ENCODE results near the gene GBF1. TPM values are rescaled to one million over a fixed set of nuclear protein-coding genes. Genes with fewer than 3 reads are reported as not detected.

GBF1 gene
- total RNA-seq, result 46.0 and 74.6 TPM in 2 replicates

GRCh38 chr10:102245082-102245931 is at the start of gene GBF1:
Gene GBF1 (plus strand): TSS chr10:102245532. CDS start chr10:102258939, 13,407 bp downstream.

GRCh38 chr10:102225646-102226541 is 19.4 kb upstream of the GBF1 start, which contains the start of gene ELOVL3:
Gene ELOVL3 (plus strand): TSS chr10:102226299. CDS start chr10:102226549, 250 bp downstream.

GRCh38 chr10:102241444-102242117 is 3.8 kb upstream of the GBF1 start, which contains the start of gene PITX3:
Gene PITX3 (minus strand): TSS chr10:102241512. CDS start chr10:102232080, 9,432 bp downstream.

GRCh38 chr10:102395400-102396316 is 150.3 kb downstream of the GBF1 start, which contains the start of gene NFKB2:
Gene NFKB2 (plus strand): TSS chr10:102395705. CDS start chr10:102395960, 255 bp downstream.

GRCh38 chr10:102418622-102419268 is 173.4 kb downstream of the GBF1 start, which contains the start of gene PSD:
Gene PSD (minus strand): TSS chr10:102418785. CDS start chr10:102417038, 1,747 bp downstream.

GRCh38 chr10:102420714-102421506 is 175.6 kb downstream of the GBF1 start, which contains the start of gene FBXL15:
Gene FBXL15 (plus strand): TSS chr10:102420836. CDS start chr10:102421130, 294 bp downstream.

Other genes with a start within 250 kb of the GBF1 start
- 9.2 and 10.5 TPM in 2 replicates for gene ARMH3, start 189.4 kb upstream of the GBF1 start, total RNA-seq
- gene HPS6, start 180.2 kb upstream of the GBF1 start, total RNA-seq, result 26.9 and 38.9 TPM in 2 replicates
- 55.8 and 72.9 TPM in 2 replicates for gene LDB1, start 125.2 kb upstream of the GBF1 start, total RNA-seq
- 22.1 and 34.4 TPM in 2 replicates for gene PPRC1, start 112.5 kb upstream of the GBF1 start, total RNA-seq
- 46.5 and 56.2 TPM in 2 replicates for gene NOLC1, start 93.1 kb upstream of the GBF1 start, total RNA-seq
- gene ELOVL3, start 19.2 kb upstream of the GBF1 start, total RNA-seq, result 0.66 and 0.72 TPM in 2 replicates
- gene PITX3, start 4.0 kb upstream of the GBF1 start, total RNA-seq, result not detected in 2 replicates
- gene NFKB2, start 150.2 kb downstream of the GBF1 start, total RNA-seq, result 30.4 and 45.1 TPM in 2 replicates
- gene PSD, start 173.3 kb downstream of the GBF1 start, total RNA-seq, result 1.1 and 2.3 TPM in 2 replicates
- 5.7 and 15.8 TPM in 2 replicates for gene FBXL15, start 175.3 kb downstream of the GBF1 start, total RNA-seq
- gene CUEDC2, start 187.0 kb downstream of the GBF1 start, total RNA-seq, result 26.9 and 51.2 TPM in 2 replicates
- not detected in 2 replicates for gene C10orf95, start 206.0 kb downstream of the GBF1 start, total RNA-seq

Data from placental pericyte (primary cell).